ENCODE results near the gene PPCS. TPM values are rescaled to one million over a fixed set of nuclear protein-coding genes. Genes with fewer than 3 reads are reported as not detected.

PPCS gene
- total and polyA plus RNA-seq, 9 of the 15 experiments (the other 6 are each of a cell fraction or from before 2014, with no cell fraction given), result 7.9 to 34.6 (median 14.8) TPM

GRCh38 chr1:42484382-42484781 lies 28.0 kb downstream of the PPCS start:
- CTCF ChIA-PET (ENCODE audit: low intra/inter-chr PET ratio), result no interaction called here
- FAIRE-seq, result no peak

More at GRCh38 chr1:42484382-42484781, 28.0 kb downstream of the PPCS start:
- Histone ChIP-seq H3K79me2 (ENCODE audit: control insufficient read depth, insufficient read depth, low read length) (no peaks in the 10 kb centered on the region), H3K4me3 (no peak overlapping the region), H3K9me3 (replicated peaks; ENCODE audit: control insufficient read depth, insufficient read depth, low read depth, low read length) (no peaks in the 10 kb centered on the region), H3K4me1 (replicated peaks in 1 of 2; ENCODE audit: control insufficient read depth in 2 of 2, insufficient read depth in 2 of 2, low read length in 2 of 2) (no peaks in the 10 kb centered on the region), H2AFZ (ENCODE audit: low read depth, low read length) (no peak overlapping the region), H3K4me2 (ENCODE audit: insufficient read depth, low read length) (no peak overlapping the region), H3K9me1 (ENCODE audit: control insufficient read depth, insufficient read depth, low read length) (no peaks in the 10 kb centered on the region), H3K9ac (ENCODE audit: insufficient read depth in 1 of 2, low read depth in 2 of 2, low read length in 2 of 2) (no peak overlapping the region), H3K36me3 (ENCODE audit: control insufficient read depth, insufficient read depth, low read length) (no peaks in the 10 kb centered on the region), H3K27me3 (ENCODE audit: control insufficient read depth in 2 of 2, insufficient read depth in 2 of 2, low read length in 2 of 2) (no peaks in the 10 kb centered on the region; a peak in 2 of 5 replicates), H3K27ac (ENCODE audit: extremely low read depth, low read depth, low read length) (no peak overlapping the region), H4K20me1 (replicated peaks; ENCODE audit: control insufficient read depth, insufficient read depth, low read length) (no peaks in the 10 kb centered on the region)
- ATAC-seq, result no peak
- DNase-seq (ENCODE audit: extremely low read depth in 1 of 4, low spot score in 3 of 4), result no peak
- TF ChIP-seq POLR2AphosphoS2 (IDR thresholded peaks at IDR 0.05; ENCODE audit: low read length) (no peak), ELK1 (CRISPR knock-in tag; IDR thresholded peaks at IDR 0.05) (no peak), HMBOX1 (IDR thresholded peaks at IDR 0.05) (no peak), ZNF174 (CRISPR knock-in tag; IDR thresholded peaks at IDR 0.05) (no peak), ZFP91 (CRISPR knock-in tag; IDR thresholded peaks at IDR 0.05) (no peak), RBM34 (IDR thresholded peaks at IDR 0.05; ENCODE audit: borderline replicate concordance, insufficient read depth, low read length) (no peak), ZNF609 (CRISPR knock-in tag; IDR thresholded peaks at IDR 0.05; ENCODE audit: borderline replicate concordance) (no peak), RFX7 (CRISPR knock-in tag; IDR thresholded peaks at IDR 0.05) (no peak), MECOM (CRISPR knock-in tag; IDR thresholded peaks at IDR 0.05) (no peak), RHOXF2B (CRISPR knock-in tag; conservative IDR thresholded peaks at IDR 0.05) (no peak), ZNF316 (IDR thresholded peaks at IDR 0.05) (no peak), FOXA3 (CRISPR knock-in tag; conservative IDR thresholded peaks at IDR 0.05 in 1 of 2, IDR thresholded peaks at IDR 0.05 in 1 of 2) (no peak), CEBPB (tag; IDR thresholded peaks at IDR 0.05) (no peak), KLF13 (tag; IDR thresholded peaks at IDR 0.05; ENCODE audit: borderline replicate concordance, low read depth) (no peak)
- intact Hi-C loops (cut with micrococcal nuclease), result no loop called here
- BruUV-seq (replicated peaks), result no TSS peak
- in situ Hi-C loops (cut with MboI), result no loop called here
- POLR2A ChIA-PET, result interaction anchor here (0.9 kb wide), 1 partner anchor 54 kb away, joined by 4 read pairs; no protein-coding TSS in a partner anchor
- WGBS (ENCODE audit: insufficient coverage, low coverage, missing lambda C conversion rate), result 3% methylated on average over 2 of the region's 2 CpGs

Measured in K562 (cell line).